Spleen (tissue), 7 donors: ENCODE measurements around the gene ALDH1A1.

Experiments
- CTCF ChIP-seq, 11 experiments: fragments of 200-600 bp in 7 of 11; fragments of 450-650 bp in 4 of 11; sonication (generic) in 4 of 11; IDR thresholded peaks in 8 of 11; conservative IDR thresholded peaks in 3 of 11; 1 replicate in 7 of 11; 2 replicates in 4 of 11; pipeline versions ENCODE4 v1.4.0 to v1.8.0; 2016 to 2021; ENCODE audit warnings: antibody characterized with exemption in 11 of 11, inconsistent platforms in 4 of 11, mild to moderate bottlenecking in 1 of 11
- POLR2A ChIP-seq, 3 donors: fragments of 450-650 bp; IDR thresholded peaks; one replicate each; pipeline ENCODE4 v1.5.1; 2017; ENCODE audit warnings: antibody characterized with exemption in 3 of 3, mild to moderate bottlenecking in 1 of 3
- POLR2AphosphoS5 ChIP-seq, 3 donors: sonication (generic); formaldehyde crosslinking; IDR thresholded peaks; one replicate each; pipeline ENCODE4 v1.5.1; 2017; ENCODE audit warnings: antibody characterized with exemption in 3 of 3
- donor health status: DM: no; HTN: no; CAD: no; lungs with moderate emphysema.
- donor health status: DM: no; HTN: no; CAD: no.
- donor health status: DM: no; HTN: no; CAD: no.

- TF ChIP-seq POLR2A (IDR thresholded peaks at IDR 0.05) (no peak), POLR2AphosphoS5 (IDR thresholded peaks at IDR 0.05) (no peak), CTCF (IDR thresholded peaks at IDR 0.05 in 8 of 11, conservative IDR thresholded peaks at IDR 0.05 in 3 of 11) (no peak)
Observed at GRCh38 chr9:72933730-72934665, 18.9 kb downstream of the ALDH1A1 start.
